Activated CD4-positive, alpha-beta T cell treated with anti-CD3 and anti-CD28 coated beads, Interleukin-2, Interleukin-4, amounts not matched to agents 100 ng/mL and 50 ng/mL, durations not matched to agents 16 hours and 8 hours (primary cell): ENCODE measurements around the gene ESYT3.
"Not testable (repeated sequence)": the region's sequence is repeated elsewhere in the genome, so short reads cannot be mapped to it uniquely, and the experiment has no call there.

Experiments used
- DNase-seq: peaks from one replicate; pipeline ENCODE4 v3.0.0-alpha.2; 2020; ENCODE audit warnings: low spot score

The ESYT3 gene

GRCh38 chr3:138461896-138462295 lies 27.5 kb downstream of the ESYT3 start:
- no peak for DNase-seq

GRCh38 chr3:138463724-138464490 lies 29.5 kb downstream of the ESYT3 start:
- no peak for DNase-seq

DNA sequence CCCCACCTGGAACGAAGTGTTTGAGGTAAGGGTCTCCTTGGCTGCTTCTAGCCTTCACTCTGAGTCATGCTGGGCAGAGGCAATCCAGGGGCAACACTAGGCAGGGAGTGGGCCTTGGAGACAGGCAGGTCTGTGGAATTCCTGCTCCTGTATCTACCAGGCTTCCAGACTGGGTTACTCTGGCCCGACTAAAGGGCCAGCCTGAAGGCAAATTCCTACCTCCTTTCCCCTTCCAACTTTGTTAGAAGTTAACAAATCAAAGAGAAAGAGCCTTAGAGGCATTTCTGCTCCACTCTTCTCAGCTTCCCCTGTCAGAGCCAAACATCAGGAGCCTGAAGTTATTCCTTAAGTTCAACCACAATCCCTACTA lies 30.1 kb downstream of the ESYT3 start:
- no peak for DNase-seq

- DNase-seq: no peak
Observed at GRCh38 chr3:138465451-138465850, 31.0 kb downstream of the ESYT3 start.

DNA sequence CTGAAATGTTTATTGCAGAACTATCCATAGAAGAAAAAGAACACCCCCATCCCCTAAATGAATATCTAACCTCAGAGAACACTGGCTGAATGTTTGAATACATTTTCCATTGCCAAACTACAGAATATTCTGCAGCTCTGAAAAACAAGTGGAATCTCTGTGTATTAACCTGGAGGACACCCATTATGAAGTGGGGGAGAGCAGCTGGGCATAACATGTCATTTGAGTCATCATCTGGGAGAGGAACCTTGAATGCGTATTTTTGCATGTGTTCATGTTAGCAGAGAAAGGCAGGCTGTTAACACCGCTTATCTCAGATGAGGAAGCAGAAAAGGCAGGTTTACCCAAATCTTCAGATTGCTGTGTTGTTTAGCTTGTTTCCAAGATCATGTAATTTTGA lies 31.5 kb downstream of the ESYT3 start:
- DNase-seq: no peak

DNA sequence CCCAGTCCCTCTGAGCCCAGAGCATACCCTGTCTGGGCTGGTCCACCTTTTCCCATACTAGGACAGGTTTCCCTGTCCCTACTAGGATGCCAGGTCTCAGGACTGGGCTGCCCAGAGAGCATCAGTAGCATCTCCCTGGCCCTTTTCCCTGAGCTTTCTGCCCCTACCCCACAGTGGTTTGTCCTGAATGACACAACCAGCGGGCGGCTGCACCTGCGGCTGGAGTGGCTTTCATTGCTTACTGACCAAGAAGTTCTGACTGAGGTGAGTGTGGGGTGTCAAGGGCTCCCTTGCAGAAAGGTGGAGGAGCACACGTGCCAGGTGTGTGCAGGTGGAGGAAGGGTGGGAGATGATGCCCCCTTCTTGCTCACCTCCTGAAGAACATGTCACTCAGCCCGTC lies 33.5 kb downstream of the ESYT3 start:
- no peak for DNase-seq

GRCh38 chr3:138468451-138468850 lies 34.0 kb downstream of the ESYT3 start:
- DNase-seq: no peak

GRCh38 chr3:138468886-138469285 lies 34.5 kb downstream of the ESYT3 start:
- no peak for DNase-seq

- DNase-seq: no peak
Observed at GRCh38 chr3:138469874-138470273, 35.5 kb downstream of the ESYT3 start.

GRCh38 chr3:138470687-138471086 lies 36.3 kb downstream of the ESYT3 start:
- no peak for DNase-seq

DNA sequence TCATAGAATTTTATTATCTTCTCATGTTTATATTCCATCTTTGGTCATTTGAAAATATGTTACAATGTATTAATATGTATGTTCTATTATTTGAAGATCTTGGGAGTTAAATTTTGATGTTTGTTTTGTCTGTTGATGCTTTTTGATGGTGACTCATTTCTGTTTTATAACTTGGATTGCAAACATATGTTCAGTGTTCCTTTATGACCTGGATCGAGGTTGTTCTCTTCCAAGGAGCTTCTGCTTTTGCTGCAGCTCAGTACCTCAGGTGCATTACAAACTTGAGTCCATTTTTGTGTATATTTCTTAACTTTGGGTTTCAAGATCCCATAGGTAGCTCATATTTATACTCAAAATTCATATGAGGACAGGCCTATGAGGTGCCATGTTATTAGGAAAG lies 37.1 kb downstream of the ESYT3 start:
- no peak for DNase-seq

GRCh38 chr3:138472141-138472825 lies 37.9 kb downstream of the ESYT3 start:
- no peak for DNase-seq

- no peak for DNase-seq
Observed at GRCh38 chr3:138473391-138473790, 39.0 kb downstream of the ESYT3 start.

DNA sequence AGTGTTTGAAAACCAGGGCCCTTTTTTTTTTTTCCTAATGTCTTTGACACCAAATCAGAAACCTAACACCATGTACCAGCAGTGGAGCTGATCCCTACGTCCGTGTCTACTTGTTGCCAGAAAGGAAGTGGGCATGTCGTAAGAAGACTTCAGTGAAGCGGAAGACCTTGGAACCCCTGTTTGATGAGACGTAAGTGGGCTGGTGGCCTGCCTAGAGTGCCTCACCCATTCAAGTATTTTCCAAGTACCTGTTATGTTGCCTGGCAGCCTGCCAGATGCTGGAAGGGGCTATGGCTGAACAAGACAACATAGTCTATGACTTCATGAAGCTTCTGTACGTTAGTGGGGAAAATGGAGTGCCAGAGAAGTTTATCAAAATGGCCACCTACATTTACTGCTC lies 39.7 kb downstream of the ESYT3 start:
- DNase-seq: no peak

DNA sequence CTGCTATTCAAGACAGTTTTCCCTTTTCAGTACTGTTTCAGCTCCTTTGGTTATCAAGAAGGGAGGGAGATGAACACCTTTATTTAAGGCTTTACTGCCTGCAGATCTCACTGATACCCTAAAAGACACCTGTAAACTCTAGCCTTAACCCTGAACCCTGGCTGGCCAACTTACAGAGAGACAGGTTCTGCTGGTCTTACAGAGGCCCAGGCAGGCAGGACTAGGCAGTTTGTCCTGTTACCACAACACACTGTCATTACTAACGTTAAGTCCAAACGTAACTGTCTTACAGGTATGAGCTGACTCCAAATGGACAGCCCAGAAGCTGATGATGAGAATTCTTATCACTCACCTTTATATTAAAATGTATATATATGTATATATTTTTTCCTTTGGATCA lies 42.1 kb downstream of the ESYT3 start:
- DNase-seq: no peak

- no peak for DNase-seq
Observed at GRCh38 chr3:138477120-138477519, 42.7 kb downstream of the ESYT3 start.

DNA sequence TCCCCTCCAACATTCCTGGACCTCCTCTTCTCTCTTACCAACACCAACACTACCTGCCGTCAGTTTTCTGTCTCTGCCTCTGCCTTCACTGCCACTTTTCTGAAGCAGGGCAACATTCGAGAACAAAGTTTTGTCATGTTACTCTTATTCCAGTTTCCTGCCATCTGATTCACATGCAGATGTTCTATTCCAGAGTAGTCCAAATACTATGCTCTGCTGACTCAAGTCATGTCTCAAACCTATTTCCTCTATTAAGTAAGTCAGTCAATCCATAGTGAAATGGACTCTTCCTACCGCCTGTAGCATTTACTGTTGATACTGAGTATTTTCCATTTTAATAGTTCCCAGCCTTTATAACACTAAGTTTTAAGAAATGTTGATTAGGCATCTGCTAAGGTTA lies 43.4 kb downstream of the ESYT3 start:
- no peak for DNase-seq

GRCh38 chr3:138479438-138479863 lies 45.0 kb downstream of the ESYT3 start:
- peak; percentile 59 for DNase-seq

GRCh38 chr3:138484672-138485071 lies 50.3 kb downstream of the ESYT3 start:
- DNase-seq: not testable (repeated sequence)

DNA sequence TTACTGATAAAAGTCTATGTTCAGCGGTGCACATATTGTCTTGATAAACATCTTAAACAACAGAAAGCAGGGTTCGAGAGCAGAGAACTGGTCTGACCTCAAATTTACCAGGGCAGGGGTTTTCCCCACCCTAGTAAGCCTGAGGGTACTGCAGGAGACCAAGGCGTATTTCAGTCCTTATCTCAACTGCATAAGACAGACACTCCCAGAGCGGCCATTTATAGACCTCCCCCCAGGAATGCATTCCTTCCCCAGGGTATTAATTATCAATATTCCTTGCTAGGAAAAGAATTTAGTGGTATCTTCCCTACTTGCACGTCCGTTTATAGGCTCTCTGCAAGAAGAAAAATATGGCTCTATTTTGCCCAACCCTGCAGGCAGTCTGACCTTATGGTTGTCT lies 52.2 kb downstream of the ESYT3 start:
- not testable (repeated sequence) for DNase-seq

GRCh38 chr3:138491971-138492370 lies 57.6 kb downstream of the ESYT3 start:
- DNase-seq: no peak

DNA sequence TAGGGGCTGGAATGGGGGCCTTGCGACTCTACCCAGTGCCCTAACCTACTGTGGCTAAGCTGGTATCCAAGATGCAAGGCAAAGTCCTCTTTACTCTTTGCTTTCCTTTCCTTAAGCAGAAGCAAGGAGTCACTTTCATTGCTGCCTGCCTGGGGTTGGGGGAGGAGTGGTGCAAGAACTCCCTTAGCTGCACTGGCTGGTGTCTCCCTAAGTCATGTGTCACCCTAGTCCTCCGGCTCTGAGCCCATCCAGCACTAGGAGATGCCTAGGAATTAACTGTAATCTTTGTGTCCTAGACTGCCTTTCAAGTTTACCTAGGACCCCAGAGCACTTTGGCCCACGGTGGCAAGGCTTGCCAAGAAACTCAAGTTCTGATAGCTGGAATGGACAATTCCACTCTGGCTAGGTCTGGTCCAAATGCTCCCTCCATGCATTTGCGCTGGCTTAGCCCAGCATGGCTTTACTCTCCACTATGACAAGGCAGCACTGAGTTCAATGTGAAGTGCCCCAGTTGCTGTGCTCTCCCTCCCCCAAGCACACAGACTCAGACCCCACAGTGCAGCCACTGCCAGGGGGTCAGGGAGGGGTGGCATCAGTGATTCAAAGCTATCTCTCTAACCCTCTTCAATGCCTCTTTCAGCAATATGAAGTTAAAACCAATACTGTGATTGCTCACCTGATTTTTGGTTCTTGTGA lies 58.7 kb downstream of the ESYT3 start:
- no peak for DNase-seq
